Mesodermal cell (in vitro differentiated cells): ENCODE results near the gene ANXA9.

Experiments
- H3K27ac ChIP-seq: 2 replicates; pipeline ENCODE4 v1.7.0; 2013; ENCODE audit warnings: mild to moderate bottlenecking, low read depth, low read length, moderate library complexity; ENCODE audit not compliant: severe bottlenecking
- H3K36me3 ChIP-seq: 2 replicates; pipeline ENCODE4 v1.7.1; 2013; ENCODE audit warnings: mild to moderate bottlenecking, low read length, moderate library complexity; ENCODE audit not compliant: control insufficient read depth, insufficient read depth
- H3K4me1 ChIP-seq: one replicate; pipeline ENCODE4 v1.7.1; 2013; ENCODE audit warnings: mild to moderate bottlenecking, low read length; ENCODE audit not compliant: insufficient read depth, control insufficient read depth, poor library complexity, severe bottlenecking
- H3K4me3 ChIP-seq: 2 replicates; pipeline ENCODE4 v1.7.0; 2013; ENCODE audit warnings: low read length, control low read depth, mild to moderate bottlenecking; ENCODE audit not compliant: insufficient read depth, poor library complexity, severe bottlenecking; ENCODE audit errors: extremely low read depth
- H3K9me3 ChIP-seq: 2 replicates; pipeline ENCODE4 v1.7.1; 2013; ENCODE audit warnings: mild to moderate bottlenecking, low read length, moderate library complexity; ENCODE audit not compliant: control insufficient read depth
- WGBS, 2 experiments: methylation state at CpG; one replicate each; pipeline ENCODE4 v1.1.5; 2013; ENCODE audit warnings: missing lambda C conversion rate in 2 of 2; ENCODE audit not compliant: insufficient coverage in 2 of 2; 5-methylcytosine and 5-hydroxymethylcytosine counted together

ANXA9 gene

DNA sequence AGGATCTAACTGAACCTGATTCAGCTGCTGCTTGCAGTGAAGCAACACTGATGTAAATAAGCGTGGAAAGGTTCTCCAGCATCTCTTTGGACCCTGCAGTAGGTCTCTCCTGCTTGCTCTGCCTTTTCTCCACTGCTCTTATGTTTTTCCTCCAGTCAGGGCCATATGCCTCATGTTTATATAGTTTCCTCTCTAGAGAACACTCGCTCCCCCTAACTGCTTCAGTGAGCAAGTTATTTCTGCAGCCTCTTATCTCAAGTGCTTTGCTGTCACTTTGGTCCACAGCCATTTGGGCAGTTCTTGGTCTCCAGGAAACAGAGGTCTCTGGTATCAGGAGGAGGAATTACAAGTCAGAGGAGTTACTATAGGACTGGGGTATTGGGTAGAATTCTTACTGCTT is 31.4 kb downstream of the ANXA9 start:
- WGBS, 2 experiments, result 79 to 84% methylated on average over 2 of the region's 2 CpGs

DNA sequence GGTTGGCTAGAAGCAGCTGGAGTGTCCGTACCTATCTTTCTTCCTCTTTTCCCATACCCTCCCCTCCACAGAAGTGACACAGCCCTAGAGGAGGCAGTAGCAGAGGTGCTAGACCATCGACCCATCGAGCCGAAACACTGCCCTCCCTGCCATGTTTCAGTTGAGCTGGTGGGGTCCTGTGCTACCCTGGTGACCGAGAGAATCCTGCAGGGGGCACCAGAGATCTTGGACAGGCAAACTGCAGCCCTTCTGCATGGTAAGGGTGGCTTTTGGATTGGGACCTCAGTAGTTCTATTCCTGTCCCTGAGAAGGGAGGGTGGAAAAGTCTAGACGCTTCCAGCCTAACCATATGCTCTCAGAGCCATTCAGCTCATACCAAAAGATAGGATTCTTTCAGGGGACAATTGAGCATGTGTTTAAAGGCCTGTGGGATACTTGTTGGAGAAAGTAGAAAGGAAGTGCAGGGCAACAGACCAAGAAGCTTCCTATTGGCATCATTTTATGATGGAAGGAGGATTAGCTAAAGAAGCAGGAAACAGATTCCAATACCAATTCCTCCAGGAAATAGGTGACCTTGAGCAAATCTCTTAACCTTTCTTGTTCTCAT is 42.6 kb downstream of the ANXA9 start:
- WGBS, 2 experiments, result 26 to 29% methylated on average over 4 of the region's 6 CpGs
- H3K4me3 ChIP-seq, result no peak overlapping the region
- H3K4me1 ChIP-seq, result no peaks in the 10 kb centered on the region
- no peaks in the 10 kb centered on the region for H3K9me3 ChIP-seq
- H3K27ac ChIP-seq, result peak overlapping the region; percentile 16
- H3K36me3 ChIP-seq, result peaks cover 50% of the 10 kb centered on the region

More for the DNA sequence above, 31.4 kb downstream of the ANXA9 start:
- H3K9me3 ChIP-seq, result no peaks in the 10 kb centered on the region
- H3K4me3 ChIP-seq, result no peak overlapping the region
- peaks cover 6% of the 10 kb centered on the region for H3K36me3 ChIP-seq
- no peaks in the 10 kb centered on the region for H3K4me1 ChIP-seq
- no peak overlapping the region for H3K27ac ChIP-seq

DNA sequence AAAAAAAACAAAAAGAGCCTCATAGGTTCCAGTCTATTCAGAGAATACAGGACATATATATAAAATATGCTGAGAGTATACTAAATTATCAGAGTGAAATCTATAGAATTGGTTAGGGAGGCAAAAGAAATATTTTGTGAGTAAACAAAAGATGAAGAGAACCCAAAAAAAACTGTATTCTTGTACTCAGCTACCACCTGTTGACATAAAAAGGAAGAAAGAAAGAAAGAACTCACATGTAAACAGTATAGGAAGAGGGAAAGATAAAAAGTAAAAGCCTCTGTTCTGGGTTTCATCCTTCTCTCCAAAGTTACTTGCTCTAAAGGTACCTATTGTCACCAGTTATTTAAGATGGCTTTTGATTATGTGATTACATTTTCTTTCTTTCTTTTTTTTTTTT is 44.4 kb downstream of the ANXA9 start:
- H3K9me3 ChIP-seq, result no peaks in the 10 kb centered on the region
- H3K27ac ChIP-seq, result no peak overlapping the region
- H3K36me3 ChIP-seq, result peaks cover 60% of the 10 kb centered on the region
- no peaks in the 10 kb centered on the region for H3K4me1 ChIP-seq
- H3K4me3 ChIP-seq, result no peak overlapping the region

DNA sequence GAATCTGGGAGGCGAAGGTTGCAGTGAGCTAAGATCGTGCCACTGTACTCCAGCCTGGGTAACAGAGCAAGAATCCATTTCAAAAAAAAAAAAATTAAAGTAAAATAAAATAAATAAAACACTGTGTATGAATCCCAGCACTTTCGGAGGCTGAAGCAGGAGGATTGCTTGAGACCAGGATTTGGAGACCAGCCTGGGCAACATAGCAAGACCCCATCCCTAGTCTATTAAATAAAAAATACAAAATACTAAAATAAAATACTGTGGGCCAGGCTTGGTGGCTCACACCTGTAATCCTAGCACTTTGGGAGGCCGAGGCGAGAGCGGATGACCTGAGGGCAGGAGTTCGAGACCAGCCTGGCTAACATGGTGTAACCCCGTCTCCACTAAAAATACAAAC is 50.1 kb downstream of the ANXA9 start:
- Histone ChIP-seq H3K27ac (no peak overlapping the region), H3K9me3 (no peaks in the 10 kb centered on the region), H3K36me3 (peaks cover 59% of the 10 kb centered on the region), H3K4me1 (no peaks in the 10 kb centered on the region), H3K4me3 (no peak overlapping the region)
- WGBS, 2 experiments, result 94 to 96% methylated on average over 5 of the region's 8 CpGs

DNA sequence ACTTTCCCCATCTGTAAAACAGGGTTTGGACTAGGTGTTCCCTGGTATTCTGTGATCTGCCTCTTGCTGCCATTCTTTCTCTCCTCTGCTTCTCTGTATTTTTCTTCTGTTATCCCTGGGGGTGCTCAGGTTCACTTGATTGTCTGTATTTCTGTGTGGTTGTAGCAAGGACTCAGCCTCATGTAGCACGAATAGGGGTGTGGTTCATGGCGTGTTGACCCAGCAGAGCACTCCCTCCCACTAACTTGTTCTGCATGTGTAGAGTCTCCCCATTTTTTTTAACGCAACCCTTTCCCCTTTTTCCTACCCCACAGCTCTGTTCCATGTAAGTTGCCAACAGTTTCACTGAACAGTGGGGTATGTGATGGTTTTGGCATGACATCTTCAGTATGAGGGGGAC is 53.1 kb downstream of the ANXA9 start:
- Histone ChIP-seq H3K4me1 (no peaks in the 10 kb centered on the region), H3K9me3 (no peaks in the 10 kb centered on the region), H3K36me3 (peaks cover 36% of the 10 kb centered on the region), H3K4me3 (no peak overlapping the region), H3K27ac (no peak overlapping the region)
- no CpG with 5 or more reads among the region's 3 CpGs for WGBS, 2 experiments

DNA sequence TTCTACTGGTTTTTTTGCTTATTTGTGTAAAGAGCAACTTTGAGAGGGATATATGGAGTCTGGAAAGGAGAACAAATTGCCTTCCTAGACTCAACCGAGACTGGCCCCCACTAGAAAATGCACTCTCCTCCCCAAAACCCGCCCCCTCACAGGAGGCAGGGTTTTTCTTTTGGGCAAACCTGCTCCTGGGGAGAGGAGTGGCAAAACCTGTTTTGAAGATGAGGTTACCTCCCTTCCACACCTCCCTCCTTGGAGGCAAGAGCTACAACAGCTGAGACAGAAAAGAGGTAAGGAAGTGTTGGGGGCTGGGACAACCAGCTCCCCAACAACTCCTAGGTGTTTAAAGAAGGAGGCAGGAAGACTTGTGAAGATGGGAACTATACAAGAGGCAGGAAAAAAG is 54.3 kb downstream of the ANXA9 start, which contains the start of gene BNIPL:
BNIPL (plus strand) TSS at position 231 of the 400 bp plus-strand sequence; CDS start at position 371, 140 bp downstream.
- Histone ChIP-seq H3K36me3 (peaks cover 28% of the 10 kb centered on the region), H3K27ac (no peak within 1 kb of the TSS), H3K4me1 (no peaks in the 10 kb centered on the region), H3K4me3 (no peak within 1 kb of the TSS), H3K9me3 (no peaks in the 10 kb centered on the region)
- WGBS, 2 experiments, result no CpG with 5 or more reads among the region's 2 CpGs

DNA sequence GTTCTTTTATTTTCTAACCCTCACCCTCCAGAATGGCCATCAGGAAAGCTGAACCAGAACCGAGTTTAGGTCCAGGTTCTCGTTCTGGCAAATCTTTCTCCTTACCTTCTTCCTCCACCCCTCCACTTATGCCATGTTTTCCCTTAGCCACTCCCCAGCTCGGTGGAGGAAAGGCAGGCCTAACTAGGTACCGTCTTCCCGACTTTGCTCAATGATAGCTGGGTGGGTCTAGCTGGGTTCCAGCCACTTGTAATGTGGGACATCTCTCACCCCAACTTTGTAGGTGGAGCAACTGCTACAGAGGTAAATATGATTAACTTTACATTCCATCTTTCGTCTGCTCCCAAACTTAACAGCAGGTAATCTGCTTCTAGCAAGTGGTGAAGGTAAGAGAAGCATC is 54.9 kb downstream of the ANXA9 start:
- no peaks in the 10 kb centered on the region for H3K9me3 ChIP-seq
- 74 to 94% methylated on average over 3 to 4 of the region's 6 CpGs for WGBS, 2 experiments
- H3K36me3 ChIP-seq, result peaks cover 21% of the 10 kb centered on the region
- no peak overlapping the region for H3K4me3 ChIP-seq
- no peak overlapping the region for H3K27ac ChIP-seq
- H3K4me1 ChIP-seq, result no peaks in the 10 kb centered on the region

DNA sequence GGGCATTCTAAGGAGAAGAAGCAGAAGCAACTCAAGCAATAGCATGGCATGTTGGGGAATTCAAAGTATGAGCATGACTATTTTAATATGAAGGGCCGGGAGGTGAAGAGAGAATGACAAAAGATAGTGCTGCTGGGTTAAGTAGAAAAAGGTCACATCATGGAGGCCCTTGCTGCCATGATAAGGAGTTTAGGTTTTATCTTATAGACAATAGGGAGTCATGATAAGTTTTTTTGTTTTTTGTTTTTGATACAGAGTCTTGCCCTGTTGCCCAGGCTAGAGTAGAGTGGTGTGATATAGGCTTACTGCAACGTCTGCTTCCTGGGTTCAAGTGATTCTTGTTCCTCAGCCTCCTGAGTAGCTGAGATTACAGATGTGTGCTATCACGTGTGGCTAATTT is 57.4 kb downstream of the ANXA9 start:
- Histone ChIP-seq H3K4me1 (no peaks in the 10 kb centered on the region), H3K9me3 (no peaks in the 10 kb centered on the region), H3K36me3 (peaks cover 9% of the 10 kb centered on the region), H3K4me3 (no peak overlapping the region), H3K27ac (no peak overlapping the region)
- 94 to 95% methylated on average over 3 of the region's 3 CpGs for WGBS, 2 experiments

DNA sequence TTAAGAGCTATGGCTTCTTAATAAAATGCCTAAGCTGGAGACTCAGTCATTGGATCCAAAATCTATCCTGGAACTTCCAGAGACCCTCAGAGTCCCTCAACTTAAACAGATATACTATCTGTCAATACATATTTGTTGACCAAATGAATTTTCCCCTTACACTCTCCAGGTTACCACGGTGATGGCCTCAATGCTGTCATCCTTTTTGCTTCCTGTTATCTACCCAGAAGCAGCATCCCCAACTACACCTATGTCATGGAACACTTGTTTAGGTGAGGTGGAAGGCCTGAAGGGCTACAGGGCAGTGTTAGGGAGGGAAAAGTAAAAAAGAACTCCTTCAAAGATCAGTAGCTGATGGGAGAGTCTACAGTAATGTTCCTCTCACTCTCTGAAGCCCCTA is 61.1 kb downstream of the ANXA9 start:
- 100% methylated on average over 1 of the region's 1 CpG; no CpG with 5 or more reads in 1 of the 2 experiments for WGBS, 2 experiments
- H3K36me3 ChIP-seq, result no peaks in the 10 kb centered on the region

More for the DNA sequence above, 61.1 kb downstream of the ANXA9 start:
- Histone ChIP-seq H3K27ac (no peak overlapping the region), H3K4me3 (no peak overlapping the region), H3K4me1 (no peaks in the 10 kb centered on the region), H3K9me3 (no peaks in the 10 kb centered on the region)
